Left renal cortex interstitium (tissue), 4 donors: Measurements from ENCODE around the gene CD274. TPM values are rescaled to one million over a fixed set of nuclear protein-coding genes. Genes with fewer than 3 reads are reported as not detected.
A peak's percentile ranks its signal among the peaks of the same experiment; 100 is the strongest.
"Not testable (repeated sequence)": the region's sequence is repeated elsewhere in the genome, so short reads cannot be mapped to it uniquely, and the experiment has no call there.

Experiments
- DNase-seq, 4 donors: peaks; one replicate each; pipeline ENCODE4 v3.0.0-alpha.2; 2013; ENCODE audit warnings: low read depth in 4 of 4, low spot score in 2 of 4, missing footprints in 1 of 4
- polyA plus RNA-seq, 4 donors: library from polyadenylated mRNA; unstranded; fragments of 120-200 nt; gene quantifications; one replicate each; pipeline ENCODE4 v1.2.1, GENCODE V29; 2013; ENCODE audit not compliant: insufficient read length in 4 of 4

Gene CD274
- 1 to 10 TPM in 1 of 4 donors, under 1 TPM in 3; 0.62 to 1.5 (median 0.70) TPM for polyA plus RNA-seq

- DNase-seq = peak in 2 of 4 donors; percentile 59 to 69
Measured at GRCh38 chr9:5450359-5451091, at the start of gene CD274. CD274 (plus strand) TSS chr9:5450542; CDS start chr9:5456114, 5,572 bp downstream.

- DNase-seq = no peak
Measured at GRCh38 chr9:5402217-5402616, 48.1 kb upstream of the CD274 start.

GRCh38 chr9:5408596-5408995, 41.7 kb upstream of the CD274 start:
- no peak for DNase-seq

- no peak for DNase-seq
Measured at GRCh38 chr9:5416953-5417352, 33.4 kb upstream of the CD274 start.

GRCh38 chr9:5418481-5418880, 31.9 kb upstream of the CD274 start:
- DNase-seq = no peak

DNA sequence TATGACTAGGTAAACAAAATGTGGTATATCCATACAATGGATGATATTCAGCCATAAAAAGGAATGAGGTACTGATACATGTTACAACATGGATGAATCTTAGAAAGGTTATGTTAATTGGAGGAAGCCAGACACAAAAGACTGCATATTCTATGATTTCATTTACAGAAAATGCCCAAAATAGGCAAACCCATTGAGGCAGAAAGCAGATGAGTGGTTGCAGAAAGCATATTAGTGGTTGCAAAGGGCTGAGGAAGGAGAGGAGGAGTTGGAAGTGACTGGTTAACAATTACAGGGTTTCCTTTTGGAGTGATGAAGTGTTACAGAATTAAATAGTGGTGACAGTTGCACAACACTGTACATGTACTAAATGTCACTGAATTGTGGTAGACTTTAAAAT, 30.4 kb upstream of the CD274 start:
- no peak for DNase-seq

- DNase-seq = no peak
Measured at GRCh38 chr9:5421163-5421562, 29.2 kb upstream of the CD274 start.

DNA sequence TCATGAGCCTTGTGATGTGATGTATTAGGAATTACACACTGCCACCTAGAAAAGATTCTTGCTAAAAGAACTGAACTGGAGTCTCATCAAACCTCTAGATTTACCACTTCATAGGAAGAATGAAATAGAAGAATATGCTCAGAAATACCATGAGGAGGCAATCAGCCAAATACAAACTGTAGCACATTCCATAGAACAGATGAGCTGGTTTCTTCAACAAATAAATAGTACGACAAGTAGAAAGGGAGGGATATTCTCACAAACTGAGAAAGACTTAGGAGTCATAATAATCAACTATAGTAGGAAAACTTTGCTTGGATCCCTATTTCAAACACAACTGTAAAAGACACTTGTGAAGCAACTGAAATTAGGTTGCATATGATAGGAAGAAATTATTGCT, 28.1 kb upstream of the CD274 start:
- DNase-seq = no peak

DNA sequence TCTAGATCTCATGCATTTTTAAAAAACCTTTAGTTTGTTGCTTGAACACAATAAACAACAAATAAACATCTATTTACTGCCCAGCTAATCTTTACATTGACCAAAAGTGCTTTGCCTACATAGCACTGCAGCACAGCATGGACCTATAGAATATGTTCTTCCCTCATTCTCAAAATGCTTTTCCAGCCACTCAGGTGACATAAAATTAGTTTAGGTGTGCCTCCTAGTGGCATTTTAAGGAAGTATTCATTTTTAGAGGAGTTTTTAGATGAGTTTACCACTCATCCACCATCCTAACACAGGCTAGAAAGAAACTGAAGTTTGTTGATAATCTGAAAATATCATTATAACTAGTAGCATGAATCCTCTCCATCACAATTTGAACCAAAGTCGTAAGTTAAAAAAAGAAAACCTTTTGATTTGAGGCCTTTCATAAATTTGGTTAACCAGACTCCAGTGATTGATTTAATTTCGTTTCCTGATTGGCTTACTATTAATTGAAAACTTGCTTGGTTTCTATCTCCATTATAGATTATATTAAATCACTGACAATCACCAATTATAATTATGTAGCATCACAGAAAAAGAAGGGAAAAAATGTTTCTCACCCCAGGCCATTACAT, 25.2 kb upstream of the CD274 start:
- no peak for DNase-seq

- no peak for DNase-seq
Measured at GRCh38 chr9:5427005-5427404, 23.3 kb upstream of the CD274 start.

GRCh38 chr9:5428172-5428571, 22.2 kb upstream of the CD274 start:
- no peak for DNase-seq

DNA sequence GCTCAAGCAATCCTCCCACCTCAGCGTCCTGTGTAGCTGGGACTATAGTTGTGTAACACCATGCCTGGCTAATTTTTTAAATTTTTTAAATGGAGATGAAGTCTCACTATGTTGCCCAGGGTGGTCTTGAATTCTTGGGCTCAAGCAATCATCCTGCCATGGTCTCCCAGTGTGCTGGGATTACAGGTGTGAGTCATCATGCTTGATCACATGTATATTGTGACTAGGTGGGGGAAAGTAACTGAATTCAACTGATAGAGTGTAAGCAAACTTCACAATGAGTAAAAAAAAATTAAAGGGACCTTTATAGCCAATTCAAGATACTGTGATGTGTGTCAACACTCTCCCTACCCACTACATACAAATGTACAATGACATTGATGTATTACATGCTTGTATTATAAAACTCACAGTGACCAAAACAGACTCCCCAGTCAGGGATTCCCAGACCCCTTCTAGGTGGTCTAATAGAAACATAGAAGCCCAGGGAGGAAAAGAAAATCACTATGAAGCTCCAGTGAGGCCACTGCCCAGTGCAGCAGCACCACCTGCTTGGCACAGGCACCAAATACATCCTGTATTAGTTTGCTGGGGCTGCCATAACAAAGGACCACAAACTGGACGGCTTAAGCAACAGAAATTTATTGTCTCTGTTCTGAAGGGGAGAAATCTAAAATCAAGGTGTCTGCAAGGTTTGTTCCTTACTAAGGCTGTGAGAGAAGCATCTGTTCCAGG, 21.4 kb upstream of the CD274 start:
- DNase-seq = no peak

GRCh38 chr9:5429873-5430564, 20.3 kb upstream of the CD274 start:
- no peak for DNase-seq

DNA sequence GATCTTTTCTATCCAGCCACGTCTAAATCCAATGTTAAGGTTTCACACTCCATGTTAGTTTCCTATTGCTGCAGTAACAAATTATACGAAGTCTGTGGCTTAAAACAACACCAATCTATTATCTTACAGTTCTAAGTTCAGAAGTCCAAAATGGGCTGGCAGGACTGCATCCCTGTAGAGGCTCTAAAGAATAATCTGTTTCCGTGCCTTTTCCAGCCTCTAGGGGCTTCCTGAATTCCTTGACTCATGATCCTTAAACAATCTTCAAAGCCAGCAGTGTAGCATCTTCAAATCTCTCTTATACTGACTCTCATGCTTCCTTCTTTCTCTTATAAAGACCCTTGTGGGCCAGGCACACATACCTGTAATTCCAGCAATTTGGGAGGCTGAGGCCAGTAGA, 19.4 kb upstream of the CD274 start:
- no peak for DNase-seq

GRCh38 chr9:5432890-5433289, 17.5 kb upstream of the CD274 start:
- DNase-seq = not testable (repeated sequence)

DNA sequence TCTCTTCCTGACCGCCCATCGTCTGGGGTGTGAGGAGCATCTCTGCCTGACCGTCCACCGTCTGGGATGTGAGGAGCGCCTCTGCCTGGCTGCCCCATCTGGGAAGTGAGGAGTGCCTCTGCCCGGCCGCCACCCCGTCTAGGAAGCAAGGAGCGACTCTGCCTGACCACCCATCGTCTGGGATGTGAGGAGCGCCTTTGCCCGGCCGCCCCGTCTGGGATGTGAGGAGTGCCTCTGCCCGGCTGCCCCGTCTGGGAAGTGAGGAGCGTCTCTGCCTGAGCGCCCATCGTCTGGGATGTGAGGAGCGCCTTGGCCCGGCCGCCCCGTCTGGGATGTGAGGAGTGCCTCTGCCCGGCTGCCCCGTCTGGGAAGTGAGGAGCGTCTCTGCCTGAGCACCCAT, 17.0 kb upstream of the CD274 start:
- not testable (repeated sequence) for DNase-seq

DNA sequence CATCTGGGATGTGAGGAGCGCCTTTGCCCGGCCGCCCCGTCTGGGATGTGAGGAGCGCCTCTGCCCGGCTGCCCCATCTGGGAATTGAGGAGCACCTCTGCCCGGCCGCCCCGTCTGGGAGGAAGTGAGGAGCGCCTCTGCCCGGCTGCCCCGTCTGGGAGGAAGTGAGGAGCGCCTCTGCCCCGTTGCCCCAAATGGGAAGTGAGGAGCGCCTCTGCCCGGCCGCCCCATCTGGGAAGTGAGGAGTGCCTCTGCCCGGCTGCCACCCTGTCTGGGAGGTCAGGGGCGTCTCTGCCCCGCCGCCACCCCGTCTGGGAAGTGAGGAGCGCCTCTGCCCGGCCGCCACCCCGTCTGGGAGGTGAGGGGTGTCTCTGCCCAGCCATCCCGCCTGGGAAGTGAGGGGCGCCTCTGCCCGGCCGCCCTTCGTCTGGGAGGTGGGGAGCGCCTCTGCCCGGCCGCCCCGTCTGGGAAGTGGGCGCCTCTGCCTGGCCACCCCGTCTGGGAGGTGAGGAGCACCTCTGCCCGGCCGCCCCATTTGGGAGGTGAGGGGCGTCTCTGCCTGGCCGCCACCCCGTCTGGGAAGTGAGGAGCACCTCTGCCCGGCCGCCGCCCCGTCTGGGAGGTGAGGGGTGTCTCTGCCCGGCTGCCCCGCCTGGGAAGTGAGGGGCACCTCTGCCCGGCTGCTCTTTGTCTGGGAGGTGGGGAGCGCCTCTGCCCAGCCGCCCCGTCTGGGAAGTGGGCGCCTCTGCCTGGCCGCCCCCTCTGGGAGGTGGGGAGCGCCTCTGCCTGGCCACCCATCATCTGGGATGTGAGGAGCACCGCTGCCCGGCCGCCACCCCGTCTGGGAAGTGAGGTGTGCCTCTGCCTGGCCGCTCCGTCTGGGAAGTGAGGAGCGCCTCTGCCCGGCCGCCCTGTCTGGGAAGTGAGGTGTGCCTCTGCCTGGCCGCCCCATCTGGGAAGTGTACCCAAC, 16.2 kb upstream of the CD274 start:
- not testable (repeated sequence) for DNase-seq

DNA sequence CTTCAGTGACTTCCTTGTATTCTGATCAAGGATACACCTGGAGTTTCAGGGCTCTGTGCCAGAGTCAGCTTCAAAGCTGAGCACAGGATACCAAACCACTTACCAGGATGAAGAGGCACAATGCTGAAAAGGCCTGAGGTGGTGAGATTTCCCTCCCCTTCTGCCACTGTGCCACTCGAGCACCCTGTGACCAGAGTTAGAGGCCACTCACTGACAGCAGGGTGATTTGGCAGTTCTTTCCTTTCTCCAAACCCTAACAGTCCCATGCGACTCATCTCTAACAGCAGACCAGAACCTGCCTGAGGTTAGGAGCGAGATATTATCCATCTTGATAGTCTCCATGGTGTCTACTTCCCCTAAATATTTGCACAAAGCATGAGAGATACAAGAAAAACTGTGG, 14.4 kb upstream of the CD274 start:
- no peak for DNase-seq

GRCh38 chr9:5436441-5436840, 13.9 kb upstream of the CD274 start:
- no peak for DNase-seq
